Activated B cell treated with CpG ODN at 0.5 μM for 24 hours (primary cell): ENCODE measurements around the gene TMEM200C. TPM values are rescaled to one million over a fixed set of nuclear protein-coding genes. Genes with fewer than 3 reads are reported as not detected.

Experiments
- ATAC-seq: fragments of 200-7000 bp; cut with Tn5 transposase; one replicate; pipeline ENCODE4 v1.10.0; 2021; ENCODE audit warnings: low read depth, mild to moderate bottlenecking, moderate library complexity
- CTCF ChIA-PET: fragments of 350-600 bp; sonication (Branson Sonifier 250); formaldehyde crosslinking; loops from one replicate; lab custom pipeline; 2021; ENCODE audit warnings: antibody characterized with exemption; lab: Charles Lee
- POLR2A ChIA-PET: fragments of 350-600 bp; sonication (Branson Sonifier 250); formaldehyde crosslinking; loops from one replicate; lab custom pipeline; 2021; ENCODE audit warnings: antibody characterized with exemption; lab: Charles Lee
- DNase-seq: peaks from one replicate; pipeline ENCODE4 v3.0.0; 2022
- H3K27ac Mint-ChIP-seq: one replicate; pipeline ENCODE4 v1.8.0; 2020; ENCODE audit warnings: mixed read lengths
- H3K27me3 Mint-ChIP-seq: one replicate; pipeline ENCODE4 v1.8.0; 2021; ENCODE audit warnings: mixed read lengths
- H3K36me3 Mint-ChIP-seq: one replicate; pipeline ENCODE4 v1.8.0; 2021; ENCODE audit warnings: low read depth, mixed read lengths
- H3K4me1 Mint-ChIP-seq: one replicate; pipeline ENCODE4 v1.8.0; 2021; ENCODE audit warnings: mixed read lengths
- H3K4me3 Mint-ChIP-seq: one replicate; pipeline ENCODE4 v1.8.0; 2020; ENCODE audit warnings: mild to moderate bottlenecking, mixed read lengths
- H3K9me3 Mint-ChIP-seq: one replicate; pipeline ENCODE4 v1.8.0; 2020; ENCODE audit warnings: mixed read lengths
- CTCF ChIP-seq: fragments of 200-600 bp; IDR thresholded peaks from one replicate; pipeline ENCODE4 v1.8.0; 2022; ENCODE audit warnings: antibody characterized with exemption, mild to moderate bottlenecking
- intact Hi-C: fragments of 100-400 bp; cut with micrococcal nuclease; formaldehyde crosslinking; loops from one replicate; pipeline ENCODE4 v1.15.1; 2024
- total RNA-seq: library from RNA; stranded (reverse); gene quantifications from 2 replicates; pipeline ENCODE4 v1.2.3, GENCODE V29; 2022

TMEM200C gene
- total RNA-seq, 1 donor from 2014 or later = not detected

- Mint-ChIP-seq H3K27me3 (no peaks in the 10 kb centered on the region), H3K27ac (no peak overlapping the region), H3K9me3 (no peaks in the 10 kb centered on the region), H3K4me1 (no peaks in the 10 kb centered on the region), H3K4me3 (no peak overlapping the region), H3K36me3 (no peaks in the 10 kb centered on the region)
- intact Hi-C loops = no loop called here
- DNase-seq = no peak
- no peak for ATAC-seq
- TF ChIP-seq CTCF = no peak
- CTCF ChIA-PET = no interaction called here
- POLR2A ChIA-PET = no interaction called here
Measured at GRCh38 chr18:5857180-5857579, 38.1 kb downstream of the TMEM200C start.

GRCh38 chr18:5853253-5853652 is 42.1 kb downstream of the TMEM200C start:
- no peak for DNase-seq
- ChIA-PET CTCF (no interaction called here), POLR2A (no interaction called here)
- ATAC-seq = no peak
- Mint-ChIP-seq H3K27ac (no peak overlapping the region), H3K4me3 (no peak overlapping the region), H3K27me3 (no peaks in the 10 kb centered on the region), H3K4me1 (no peaks in the 10 kb centered on the region), H3K9me3 (no peaks in the 10 kb centered on the region), H3K36me3 (no peaks in the 10 kb centered on the region)
- intact Hi-C loops = no loop called here
- no peak for TF ChIP-seq CTCF

- H3K27ac Mint-ChIP-seq = no peak overlapping the region
- no peaks in the 10 kb centered on the region for H3K9me3 Mint-ChIP-seq
- TF ChIP-seq CTCF = no peak
- DNase-seq (no peak), ATAC-seq (no peak)
- POLR2A ChIA-PET = no interaction called here
- no peaks in the 10 kb centered on the region for H3K36me3 Mint-ChIP-seq
- no peak overlapping the region for H3K4me3 Mint-ChIP-seq
- CTCF ChIA-PET = no interaction called here
- H3K4me1 Mint-ChIP-seq = no peaks in the 10 kb centered on the region
- H3K27me3 Mint-ChIP-seq = no peaks in the 10 kb centered on the region
- intact Hi-C loops = no loop called here
Measured at GRCh38 chr18:5851998-5852397, 43.3 kb downstream of the TMEM200C start.

GRCh38 chr18:5842653-5843052 is 52.7 kb downstream of the TMEM200C start:
- ATAC-seq (no peak), DNase-seq (no peak)
- Mint-ChIP-seq H3K9me3 (no peaks in the 10 kb centered on the region), H3K36me3 (no peaks in the 10 kb centered on the region), H3K27ac (no peak overlapping the region), H3K4me3 (no peak overlapping the region), H3K27me3 (no peaks in the 10 kb centered on the region), H3K4me1 (no peaks in the 10 kb centered on the region)
- intact Hi-C loops = no loop called here
- CTCF ChIA-PET = no interaction called here
- POLR2A ChIA-PET = no interaction called here
- TF ChIP-seq CTCF = no peak

GRCh38 chr18:5841518-5841917 is 53.8 kb downstream of the TMEM200C start:
- intact Hi-C loops = no loop called here
- no peaks in the 10 kb centered on the region for H3K9me3 Mint-ChIP-seq
- ChIA-PET POLR2A (no interaction called here), CTCF (no interaction called here)
- no peak overlapping the region for H3K27ac Mint-ChIP-seq
- no peak for TF ChIP-seq CTCF
- no peaks in the 10 kb centered on the region for H3K4me1 Mint-ChIP-seq
- H3K27me3 Mint-ChIP-seq = no peaks in the 10 kb centered on the region
- no peak for ATAC-seq
- DNase-seq = no peak
- no peaks in the 10 kb centered on the region for H3K36me3 Mint-ChIP-seq
- H3K4me3 Mint-ChIP-seq = no peak overlapping the region
